ENCODE measurements around the gene ASCL2.

ASCL2 gene

GRCh38 chr11:2306877-2307500, 36.6 kb upstream of the ASCL2 start:
- no peak overlapping the region for H3K27ac ChIP-seq
- no peak for TF ChIP-seq CTCF (conservative IDR thresholded peaks at IDR 0.05)

GRCh38 chr11:2306452-2306823, 36.0 kb upstream of the ASCL2 start:
- TF ChIP-seq CTCF (conservative IDR thresholded peaks at IDR 0.05) = no peak
- no peak overlapping the region for H3K27ac ChIP-seq

GRCh38 chr11:2305788-2306451, 35.5 kb upstream of the ASCL2 start:
- no peak for TF ChIP-seq CTCF (conservative IDR thresholded peaks at IDR 0.05)
- H3K27ac ChIP-seq = no peak overlapping the region

- no peak overlapping the region for H3K27ac ChIP-seq
Measured at GRCh38 chr11:2305140-2305778, 34.9 kb upstream of the ASCL2 start.

GRCh38 chr11:2304506-2305139, 34.2 kb upstream of the ASCL2 start:
- H3K27ac ChIP-seq = no peak overlapping the region
- TF ChIP-seq CTCF (conservative IDR thresholded peaks at IDR 0.05) = no peak

More at GRCh38 chr11:2305140-2305778, 34.9 kb upstream of the ASCL2 start:
- TF ChIP-seq CTCF (conservative IDR thresholded peaks at IDR 0.05) = peak; percentile 88

- H3K27ac ChIP-seq = no peak overlapping the region
Measured at GRCh38 chr11:2303627-2304505, 33.5 kb upstream of the ASCL2 start.

More at GRCh38 chr11:2303627-2304505, 33.5 kb upstream of the ASCL2 start:
- TF ChIP-seq CTCF (conservative IDR thresholded peaks at IDR 0.05) = no peak
